HT-29 (cell line): ENCODE measurements around the gene CBLC. TPM values are rescaled to one million over a fixed set of nuclear protein-coding genes. Genes with fewer than 3 reads are reported as not detected.
A peak's percentile ranks its signal among the peaks of the same experiment; 100 is the strongest.

ENCODE experiments used
- DNase-seq: peaks from one replicate; pipeline ENCODE4 v3.0.0-alpha.2; 2015; ENCODE audit warnings: low spot score
- total RNA-seq: library from RNA; depleted of rRNA; stranded (reverse); fragments of >200 nt; shearing (Covaris generic); gene quantifications from 2 replicates; pipeline ENCODE4 v1.2.3, GENCODE V29; 2014

The CBLC gene
- total RNA-seq, 1 experiment from 2014 or later: 93.2 TPM

- no peak for DNase-seq
Observed at GRCh38 chr19:44799627-44800346, 22.1 kb downstream of the CBLC start.

GRCh38 chr19:44800461-44800860 lies 22.8 kb downstream of the CBLC start:
- peak; percentile 94 for DNase-seq

- DNase-seq: peak; percentile 79
Observed at GRCh38 chr19:44803442-44804428, 26.0 kb downstream of the CBLC start.

- DNase-seq: no peak
Observed at GRCh38 chr19:44806291-44806690, 28.6 kb downstream of the CBLC start.

GRCh38 chr19:44807162-44807561 lies 29.5 kb downstream of the CBLC start:
- DNase-seq: peak; percentile 74

GRCh38 chr19:44807652-44808462 lies 30.2 kb downstream of the CBLC start:
- DNase-seq: peak; percentile 96

GRCh38 chr19:44808463-44809371 lies 31.0 kb downstream of the CBLC start, which contains the start of gene BCAM:
BCAM (plus strand) TSS chr19:44809103; CDS start chr19:44809125, 22 bp downstream.
- DNase-seq: peak; percentile 79

- peak; percentile 32 for DNase-seq
Observed at GRCh38 chr19:44809577-44810233, 32.0 kb downstream of the CBLC start.

- DNase-seq: no peak
Observed at GRCh38 chr19:44810234-44811121, 32.8 kb downstream of the CBLC start.

GRCh38 chr19:44811122-44811419 lies 33.4 kb downstream of the CBLC start:
- no peak for DNase-seq

- no peak for DNase-seq
Observed at GRCh38 chr19:44812142-44812718, 34.5 kb downstream of the CBLC start.

GRCh38 chr19:44813070-44813840 lies 35.6 kb downstream of the CBLC start:
- no peak for DNase-seq

- no peak for DNase-seq
Observed at GRCh38 chr19:44813841-44814470, 36.3 kb downstream of the CBLC start.

GRCh38 chr19:44814517-44814916 lies 36.8 kb downstream of the CBLC start:
- DNase-seq: no peak

GRCh38 chr19:44816301-44816700 lies 38.6 kb downstream of the CBLC start:
- no peak for DNase-seq

GRCh38 chr19:44817725-44818465 lies 40.2 kb downstream of the CBLC start:
- no peak for DNase-seq
